ENCODE measurements around the gene PTPRT. TPM values are rescaled to one million over a fixed set of nuclear protein-coding genes. Genes with fewer than 3 reads are reported as not detected.

Gene PTPRT
- total RNA-seq, 1 donor from 2014 or later = not detected

GRCh38 chr20:42100137-42100704, 1089.5 kb downstream of the PTPRT start:
- intact Hi-C loops (cut with micrococcal nuclease) = no loop called here
- Mint-ChIP-seq H3K27ac (no peak overlapping the region), H3K9me3 (no peaks in the 10 kb centered on the region), H3K27me3 (ENCODE audit: insufficient read depth) (no peaks in the 10 kb centered on the region), H3K36me3 (ENCODE audit: low read depth) (no peaks in the 10 kb centered on the region), H3K4me3 (no peak overlapping the region), H3K4me1 (ENCODE audit: low read depth) (no peaks in the 10 kb centered on the region)
- no peak for DNase-seq (ENCODE audit: low spot score)

DNA sequence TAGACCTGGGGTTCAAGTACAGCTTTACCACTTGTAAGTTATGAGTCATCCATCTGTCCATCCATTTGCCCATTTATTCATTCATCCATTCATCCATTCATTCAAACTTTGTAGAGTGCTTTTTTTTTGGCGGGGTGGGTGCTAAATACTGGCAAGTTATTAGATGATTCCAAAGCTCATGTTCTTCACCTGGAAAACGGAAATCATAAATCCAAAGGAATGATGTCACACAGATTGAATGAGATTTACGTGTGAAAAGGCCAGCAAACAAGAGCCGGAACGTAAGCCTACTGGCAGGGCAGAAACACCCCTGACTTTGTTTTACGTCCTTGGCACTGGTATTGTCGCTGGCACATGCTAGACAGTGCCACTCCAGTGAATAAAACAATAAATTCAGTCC, 1090.6 kb downstream of the PTPRT start:
- H3K4me3 Mint-ChIP-seq = no peak overlapping the region
- intact Hi-C loops (cut with micrococcal nuclease) = no loop called here
- no peak for DNase-seq (ENCODE audit: low spot score)
- H3K9me3 Mint-ChIP-seq = no peaks in the 10 kb centered on the region
- H3K27me3 Mint-ChIP-seq (ENCODE audit: insufficient read depth) = no peaks in the 10 kb centered on the region
- no peak overlapping the region for H3K27ac Mint-ChIP-seq
- H3K36me3 Mint-ChIP-seq (ENCODE audit: low read depth) = no peaks in the 10 kb centered on the region
- H3K4me1 Mint-ChIP-seq (ENCODE audit: low read depth) = no peaks in the 10 kb centered on the region

DNA sequence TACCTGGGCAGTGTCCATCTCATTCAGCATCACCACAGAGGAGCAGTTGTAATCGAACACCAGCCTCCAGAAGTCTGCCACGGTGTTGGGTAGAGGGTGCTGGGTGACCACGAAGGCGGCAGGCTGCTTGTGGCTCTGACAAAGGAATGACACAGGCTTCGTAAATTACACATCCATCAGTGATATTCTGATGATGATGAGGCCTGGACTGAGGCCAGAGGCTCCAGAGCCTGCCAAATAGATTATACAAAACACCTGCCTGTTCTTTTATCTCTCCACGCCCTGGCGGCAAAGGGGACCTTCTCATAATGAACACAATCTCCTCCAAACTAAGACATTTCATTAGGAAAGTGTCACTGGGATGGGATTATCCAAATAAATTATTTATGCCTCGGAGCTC, 1091.3 kb downstream of the PTPRT start:
- Mint-ChIP-seq H3K9me3 (no peaks in the 10 kb centered on the region), H3K36me3 (ENCODE audit: low read depth) (no peaks in the 10 kb centered on the region), H3K4me1 (ENCODE audit: low read depth) (no peaks in the 10 kb centered on the region), H3K4me3 (no peak overlapping the region), H3K27me3 (ENCODE audit: insufficient read depth) (no peaks in the 10 kb centered on the region), H3K27ac (no peak overlapping the region)
- intact Hi-C loops (cut with micrococcal nuclease) = no loop called here
- DNase-seq (ENCODE audit: low spot score) = no peak

DNA sequence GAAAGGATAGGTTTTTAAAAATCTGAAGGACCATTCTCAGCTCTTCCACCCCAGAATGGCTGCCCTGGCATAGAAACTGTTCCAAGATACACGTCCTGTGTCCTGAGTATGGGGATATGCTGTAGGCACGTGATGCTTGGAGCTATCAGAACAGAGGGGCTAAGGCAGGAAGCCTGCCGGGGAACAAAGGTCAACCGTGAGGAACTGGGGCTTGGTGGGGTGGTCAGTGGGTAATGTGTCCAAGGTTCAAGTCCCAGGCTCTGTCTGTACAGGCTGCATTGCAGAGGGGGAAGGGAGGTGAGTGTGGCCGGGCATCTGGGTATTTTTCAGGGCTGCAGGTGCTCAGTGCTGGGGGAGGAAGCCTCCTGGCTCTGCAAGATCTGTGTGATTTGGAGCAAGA, 1092.0 kb downstream of the PTPRT start:
- DNase-seq (ENCODE audit: low spot score) = no peak
- Mint-ChIP-seq H3K4me1 (ENCODE audit: low read depth) (no peaks in the 10 kb centered on the region), H3K36me3 (ENCODE audit: low read depth) (no peaks in the 10 kb centered on the region), H3K27ac (no peak overlapping the region), H3K27me3 (ENCODE audit: insufficient read depth) (no peaks in the 10 kb centered on the region), H3K4me3 (no peak overlapping the region), H3K9me3 (no peaks in the 10 kb centered on the region)
- intact Hi-C loops (cut with micrococcal nuclease) = no loop called here

DNA sequence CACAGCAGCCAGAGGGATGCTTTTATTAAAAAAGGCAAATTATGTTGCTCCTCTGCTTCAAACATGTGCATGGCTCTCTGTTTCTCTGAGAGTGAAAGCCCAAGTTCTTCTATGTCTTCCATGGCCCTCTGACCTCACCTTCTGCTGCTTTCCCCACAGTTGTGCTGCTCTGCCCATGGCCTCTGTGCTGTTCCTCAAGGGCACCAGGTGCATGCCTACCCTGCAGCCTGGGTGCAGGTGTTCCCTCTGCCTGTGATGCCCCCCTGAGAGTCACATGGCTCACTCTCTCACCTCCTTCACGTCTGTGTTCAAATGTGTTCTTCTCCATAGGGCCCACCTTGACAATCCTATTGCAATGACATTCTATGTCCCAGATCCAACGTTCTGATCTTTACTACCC, 1094.5 kb downstream of the PTPRT start:
- DNase-seq (ENCODE audit: low spot score) = no peak
- no peak overlapping the region for H3K27ac Mint-ChIP-seq
- intact Hi-C loops (cut with micrococcal nuclease) = no loop called here
- peaks cover 2% of the 10 kb centered on the region for H3K27me3 Mint-ChIP-seq (ENCODE audit: insufficient read depth)
- H3K4me3 Mint-ChIP-seq = no peak overlapping the region
- H3K9me3 Mint-ChIP-seq = no peaks in the 10 kb centered on the region
- H3K36me3 Mint-ChIP-seq (ENCODE audit: low read depth) = no peaks in the 10 kb centered on the region
- H3K4me1 Mint-ChIP-seq (ENCODE audit: low read depth) = no peaks in the 10 kb centered on the region

DNA sequence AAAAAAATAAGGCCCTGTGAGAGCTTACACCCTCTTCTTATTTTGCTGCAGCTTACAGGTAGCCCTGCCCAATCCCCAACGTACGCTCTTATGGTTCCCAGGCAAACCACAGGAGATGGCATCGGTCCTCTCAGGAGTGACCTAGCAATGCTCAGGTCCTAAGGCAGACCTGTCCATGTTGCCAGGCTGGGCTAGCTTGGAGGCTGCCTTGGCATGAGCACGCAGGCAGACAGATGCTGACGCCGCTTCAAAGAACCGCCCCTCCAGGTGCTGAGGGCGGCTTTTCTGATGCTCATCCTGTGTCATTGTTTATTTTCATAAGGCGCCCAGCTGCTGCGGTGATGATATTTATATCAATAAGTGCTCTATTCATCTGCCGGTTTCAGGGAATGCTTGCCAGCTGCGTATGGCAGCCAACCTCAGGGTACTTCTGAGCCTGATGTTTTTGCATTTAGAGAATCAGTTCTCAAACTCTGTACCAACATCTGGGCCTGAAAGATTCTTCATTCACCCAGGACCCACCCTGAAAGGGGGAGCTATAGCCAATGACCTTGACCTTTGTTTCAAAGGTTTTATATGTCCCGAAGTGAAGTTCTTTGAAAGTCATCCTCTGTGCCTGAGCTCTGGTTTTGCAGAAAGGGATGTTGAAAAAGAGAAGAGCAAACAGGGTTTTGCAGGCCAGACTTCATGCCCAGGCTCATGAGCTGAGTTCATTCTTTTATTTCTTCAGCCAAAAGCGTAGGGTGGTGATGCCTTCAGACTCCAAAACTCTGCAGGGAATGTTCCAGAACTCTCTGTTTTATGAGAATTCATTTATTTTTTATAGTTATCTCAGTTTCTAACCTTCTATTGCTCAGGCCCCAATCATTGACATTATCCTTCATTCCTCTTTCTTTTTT, 1095.9 kb downstream of the PTPRT start:
- H3K27me3 Mint-ChIP-seq (ENCODE audit: insufficient read depth) = peaks cover 2% of the 10 kb centered on the region
- no peaks in the 10 kb centered on the region for H3K9me3 Mint-ChIP-seq
- no peak overlapping the region for H3K27ac Mint-ChIP-seq
- no peaks in the 10 kb centered on the region for H3K36me3 Mint-ChIP-seq (ENCODE audit: low read depth)
- no peak overlapping the region for H3K4me3 Mint-ChIP-seq
- DNase-seq (ENCODE audit: low spot score) = no peak
- intact Hi-C loops (cut with micrococcal nuclease) = no loop called here
- H3K4me1 Mint-ChIP-seq (ENCODE audit: low read depth) = no peaks in the 10 kb centered on the region

- Mint-ChIP-seq H3K4me3 (no peak overlapping the region), H3K9me3 (no peaks in the 10 kb centered on the region), H3K4me1 (ENCODE audit: low read depth) (no peaks in the 10 kb centered on the region), H3K36me3 (ENCODE audit: low read depth) (no peaks in the 10 kb centered on the region), H3K27ac (no peak overlapping the region), H3K27me3 (ENCODE audit: insufficient read depth) (peaks cover 2% of the 10 kb centered on the region)
- no peak for DNase-seq (ENCODE audit: low spot score)
- intact Hi-C loops (cut with micrococcal nuclease) = no loop called here
Measured at GRCh38 chr20:42093041-42093440, 1096.7 kb downstream of the PTPRT start.

DNA sequence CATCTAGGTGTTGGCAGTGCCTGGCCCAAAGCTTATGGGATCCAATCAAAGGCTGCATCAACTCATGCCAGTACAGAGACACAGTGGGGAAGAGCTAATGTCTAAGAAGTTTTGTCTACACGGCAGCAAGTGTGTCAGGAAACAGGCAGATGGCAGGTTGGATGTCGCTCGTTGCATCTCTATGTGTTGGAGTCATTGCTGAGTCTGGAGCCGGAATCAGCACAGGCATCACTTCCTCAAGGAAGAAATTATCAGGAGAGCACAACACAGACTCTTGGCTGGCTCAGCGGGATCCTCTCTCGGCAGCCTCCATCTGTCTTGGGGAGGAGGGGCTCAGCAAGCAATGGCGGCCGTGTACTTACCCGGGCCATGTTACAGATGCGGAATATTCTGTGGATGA, 1104.3 kb downstream of the PTPRT start:
- Mint-ChIP-seq H3K4me3 (no peak overlapping the region), H3K9me3 (peaks cover 10% of the 10 kb centered on the region), H3K4me1 (ENCODE audit: low read depth) (no peaks in the 10 kb centered on the region), H3K36me3 (ENCODE audit: low read depth) (no peaks in the 10 kb centered on the region), H3K27me3 (ENCODE audit: insufficient read depth) (no peaks in the 10 kb centered on the region), H3K27ac (no peak overlapping the region)
- intact Hi-C loops (cut with micrococcal nuclease) = no loop called here
- DNase-seq (ENCODE audit: low spot score) = no peak

GRCh38 chr20:42083280-42083679, 1106.4 kb downstream of the PTPRT start:
- H3K27ac Mint-ChIP-seq = no peak overlapping the region
- no peaks in the 10 kb centered on the region for H3K4me1 Mint-ChIP-seq (ENCODE audit: low read depth)
- no peak overlapping the region for H3K4me3 Mint-ChIP-seq
- DNase-seq (ENCODE audit: low spot score) = no peak
- H3K9me3 Mint-ChIP-seq = peaks cover 10% of the 10 kb centered on the region
- intact Hi-C loops (cut with micrococcal nuclease) = no loop called here
- no peaks in the 10 kb centered on the region for H3K27me3 Mint-ChIP-seq (ENCODE audit: insufficient read depth)
- no peaks in the 10 kb centered on the region for H3K36me3 Mint-ChIP-seq (ENCODE audit: low read depth)

DNA sequence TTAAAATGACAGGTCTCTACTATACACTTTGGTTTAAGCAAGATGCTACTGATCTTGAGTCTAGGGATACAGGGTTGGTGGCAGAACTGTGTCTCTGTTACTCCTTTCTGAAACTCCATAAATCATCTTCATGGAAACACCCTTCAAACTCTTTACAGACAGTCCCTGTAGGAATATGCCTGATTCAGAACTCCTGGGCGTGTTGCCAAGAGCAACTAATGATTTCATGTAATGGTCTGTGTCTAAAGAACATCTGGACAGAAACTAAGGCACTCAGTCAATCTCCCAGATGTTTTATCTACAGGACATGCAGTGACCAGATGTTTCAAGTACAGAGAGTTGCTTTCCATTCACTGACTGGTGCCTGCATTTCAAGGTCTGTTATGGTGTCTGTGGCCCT, 1107.1 kb downstream of the PTPRT start:
- DNase-seq (ENCODE audit: low spot score) = no peak
- no peaks in the 10 kb centered on the region for H3K4me1 Mint-ChIP-seq (ENCODE audit: low read depth)
- H3K36me3 Mint-ChIP-seq (ENCODE audit: low read depth) = no peaks in the 10 kb centered on the region
- H3K27ac Mint-ChIP-seq = no peak overlapping the region
- H3K27me3 Mint-ChIP-seq (ENCODE audit: insufficient read depth) = no peaks in the 10 kb centered on the region
- intact Hi-C loops (cut with micrococcal nuclease) = no loop called here
- peaks cover 10% of the 10 kb centered on the region for H3K9me3 Mint-ChIP-seq
- H3K4me3 Mint-ChIP-seq = no peak overlapping the region

GRCh38 chr20:42080956-42081355, 1108.8 kb downstream of the PTPRT start:
- Mint-ChIP-seq H3K9me3 (peaks cover 6% of the 10 kb centered on the region), H3K4me3 (no peak overlapping the region), H3K36me3 (ENCODE audit: low read depth) (no peaks in the 10 kb centered on the region), H3K4me1 (ENCODE audit: low read depth) (no peaks in the 10 kb centered on the region), H3K27ac (no peak overlapping the region), H3K27me3 (ENCODE audit: insufficient read depth) (no peaks in the 10 kb centered on the region)
- intact Hi-C loops (cut with micrococcal nuclease) = no loop called here
- no peak for DNase-seq (ENCODE audit: low spot score)

GRCh38 chr20:42074944-42075343, 1114.8 kb downstream of the PTPRT start:
- DNase-seq (ENCODE audit: low spot score) = no peak
- Mint-ChIP-seq H3K4me1 (ENCODE audit: low read depth) (no peaks in the 10 kb centered on the region), H3K27ac (no peak overlapping the region), H3K27me3 (ENCODE audit: insufficient read depth) (no peaks in the 10 kb centered on the region), H3K36me3 (ENCODE audit: low read depth) (no peaks in the 10 kb centered on the region), H3K4me3 (no peak overlapping the region), H3K9me3 (no peaks in the 10 kb centered on the region)
- intact Hi-C loops (cut with micrococcal nuclease) = no loop called here

DNA sequence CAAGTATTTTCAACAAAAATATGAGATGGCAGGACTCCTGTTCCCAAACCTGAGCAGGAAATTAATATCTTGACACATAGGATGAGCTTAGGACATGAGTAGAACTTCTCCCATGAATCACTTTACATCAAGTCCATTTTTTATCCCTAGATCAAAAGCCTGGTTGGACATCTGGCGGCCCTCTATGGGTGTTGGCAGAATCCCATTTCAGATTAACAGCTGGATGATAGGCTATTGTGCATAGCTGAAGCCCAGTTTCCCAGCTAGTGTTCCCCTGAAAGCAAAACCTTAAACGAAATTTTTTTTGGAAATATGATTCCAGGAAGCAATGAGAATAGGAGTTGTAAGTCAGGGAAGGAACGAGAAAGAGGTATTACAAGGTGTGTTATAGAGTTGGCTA, 1122.1 kb downstream of the PTPRT start:
- Mint-ChIP-seq H3K27ac (no peak overlapping the region), H3K4me3 (no peak overlapping the region), H3K9me3 (no peaks in the 10 kb centered on the region), H3K27me3 (ENCODE audit: insufficient read depth) (no peaks in the 10 kb centered on the region), H3K4me1 (ENCODE audit: low read depth) (no peaks in the 10 kb centered on the region), H3K36me3 (ENCODE audit: low read depth) (no peaks in the 10 kb centered on the region)
- intact Hi-C loops (cut with micrococcal nuclease) = no loop called here
- DNase-seq (ENCODE audit: low spot score) = no peak

All from activated T-helper 1 cell treated with anti-CD3 and anti-CD28 coated beads, Interleukin-12 subunit alpha, Interleukin-12 subunit beta, Interleukin-2, Interleukin-4 antibody, amounts not matched to agents 30 ng/mL and 10 ng/mL and 1 ng/mL, durations not matched to agents 14 hours and 24 hours and 36 hours (primary cell).